ENCODE measurements around the gene MKX. TPM values are rescaled to one million over a fixed set of nuclear protein-coding genes. Genes with fewer than 3 reads are reported as not detected.
"Not testable (repeated sequence)": the region's sequence is repeated elsewhere in the genome, so short reads cannot be mapped to it uniquely, and the experiment has no call there.

The MKX gene
- total RNA-seq, 2 donors from 2014 or later: 27.0 to 31.1 TPM

GRCh38 chr10:27699776-27700175 is 45.8 kb downstream of the MKX start:
- intact Hi-C loops (cut with DNase I): no loop called here
- DNase-seq (ENCODE audit: low spot score): no peak

- intact Hi-C loops (cut with DNase I): no loop called here
- DNase-seq (ENCODE audit: low spot score): no peak
These were observed 46.7 kb downstream of the MKX start for GRCh38 chr10:27698961-27699360.

- no peak for DNase-seq (ENCODE audit: low spot score)
- intact Hi-C loops (cut with DNase I): no loop called here
These were observed 49.2 kb downstream of the MKX start for GRCh38 chr10:27696466-27696865.

GRCh38 chr10:27695706-27696105 is 49.9 kb downstream of the MKX start:
- no peak for DNase-seq (ENCODE audit: low spot score)
- intact Hi-C loops (cut with DNase I): no loop called here

GRCh38 chr10:27695088-27695487 is 50.5 kb downstream of the MKX start:
- intact Hi-C loops (cut with DNase I): no loop called here
- DNase-seq (ENCODE audit: low spot score): no peak

GRCh38 chr10:27692663-27693062 is 53.0 kb downstream of the MKX start:
- no peak for DNase-seq (ENCODE audit: low spot score)
- intact Hi-C loops (cut with DNase I): no loop called here

- intact Hi-C loops (cut with DNase I): no loop called here
- no peak for DNase-seq (ENCODE audit: low spot score)
These were observed 56.6 kb downstream of the MKX start for GRCh38 chr10:27688991-27689390.

- DNase-seq (ENCODE audit: low spot score): no peak
- intact Hi-C loops (cut with DNase I): no loop called here
These were observed 57.3 kb downstream of the MKX start for GRCh38 chr10:27688276-27688675.

GRCh38 chr10:27687743-27688142 is 57.9 kb downstream of the MKX start:
- DNase-seq (ENCODE audit: low spot score): no peak
- intact Hi-C loops (cut with DNase I): no loop called here

- DNase-seq (ENCODE audit: low spot score): no peak
These were observed 58.3 kb downstream of the MKX start for GRCh38 chr10:27687326-27687725.

GRCh38 chr10:27685681-27686080 is 59.9 kb downstream of the MKX start:
- intact Hi-C loops (cut with DNase I): no loop called here
- DNase-seq (ENCODE audit: low spot score): no peak

More at GRCh38 chr10:27687326-27687725, 58.3 kb downstream of the MKX start:
- intact Hi-C loops (cut with DNase I): no loop called here

GRCh38 chr10:27683226-27683625 is 62.4 kb downstream of the MKX start:
- no peak for DNase-seq (ENCODE audit: low spot score)
- intact Hi-C loops (cut with DNase I): no loop called here

- intact Hi-C loops (cut with DNase I); DNase-seq (ENCODE audit: low spot score): not testable (repeated sequence)
These were observed 63.8 kb downstream of the MKX start for GRCh38 chr10:27681795-27682194.

GRCh38 chr10:27680691-27681605 is 64.7 kb downstream of the MKX start:
- no peak for DNase-seq (ENCODE audit: low spot score)
- intact Hi-C loops (cut with DNase I): no loop called here

GRCh38 chr10:27680006-27680557 is 65.5 kb downstream of the MKX start:
- intact Hi-C loops (cut with DNase I): no loop called here
- DNase-seq (ENCODE audit: low spot score): no peak

- no peak for DNase-seq (ENCODE audit: low spot score)
- intact Hi-C loops (cut with DNase I): no loop called here
These were observed 66.2 kb downstream of the MKX start for GRCh38 chr10:27679369-27679912.

- intact Hi-C loops (cut with DNase I): no loop called here
- no peak for DNase-seq (ENCODE audit: low spot score)
These were observed 67.5 kb downstream of the MKX start for GRCh38 chr10:27678166-27678565.

- intact Hi-C loops (cut with DNase I): no loop called here
- no peak for DNase-seq (ENCODE audit: low spot score)
These were observed 72.6 kb downstream of the MKX start for GRCh38 chr10:27673065-27673464.

GRCh38 chr10:27671821-27672220 is 73.8 kb downstream of the MKX start:
- intact Hi-C loops (cut with DNase I): no loop called here
- DNase-seq (ENCODE audit: low spot score): no peak

- no peak for DNase-seq (ENCODE audit: low spot score)
- intact Hi-C loops (cut with DNase I): no loop called here
These were observed 81.2 kb downstream of the MKX start for GRCh38 chr10:27664461-27664860.

- intact Hi-C loops (cut with DNase I): no loop called here
- no peak for DNase-seq (ENCODE audit: low spot score)
These were observed 82.0 kb downstream of the MKX start for GRCh38 chr10:27663621-27664020.
